Adrenal gland (tissue), 5 donors: ENCODE data around the gene PTBP3.

Source experiments
- CTCF ChIP-seq, 6 experiments: fragments of 450-650 bp in 4 of 6; fragments of 200-600 bp in 2 of 6; sonication (generic) in 1 of 6; IDR thresholded peaks; 1 replicate in 5 of 6; 2 replicates in 1 of 6; pipeline versions ENCODE4 v1.5.1 to v1.8.0; 2016 to 2021; ENCODE audit warnings: antibody characterized with exemption in 6 of 6, mild to moderate bottlenecking in 2 of 6, moderate library complexity in 1 of 6
- POLR2A ChIP-seq, 2 donors: fragments of 450-650 bp; IDR thresholded peaks; one replicate each; pipeline ENCODE4 v1.6.1; 2017; ENCODE audit warnings: antibody characterized with exemption in 2 of 2, mild to moderate bottlenecking in 2 of 2, moderate library complexity in 1 of 2
- donor health status: DM: no; HTN: no; CAD: no.

GRCh38 chr9:112184946-112185345 lies 148.5 kb downstream of the PTBP3 start:
- TF ChIP-seq CTCF (IDR thresholded peaks at IDR 0.05) (no peak), POLR2A (IDR thresholded peaks at IDR 0.05) (no peak)
